Memory B cell (primary cell): ENCODE measurements around the gene NFKBIE.

Experiments used
- ATAC-seq: fragments of 150-1000 bp; cut with Tn5 transposase; 2 replicates; pipeline ENCODE4 v1.10.0; 2021; ENCODE audit warnings: low read depth, mild to moderate bottlenecking, moderate library complexity
- DNase-seq, 2 donors: peaks; one replicate each; pipeline ENCODE4 v3.0.0; 2022; ENCODE audit warnings: low spot score in 2 of 2
- H3K27ac Mint-ChIP-seq: one replicate; pipeline ENCODE4 v1.8.0; 2022; ENCODE audit warnings: mild to moderate bottlenecking, moderate library complexity, mixed read lengths
- H3K27me3 Mint-ChIP-seq: one replicate; pipeline ENCODE4 v1.8.0; 2022; ENCODE audit warnings: mixed read lengths
- H3K36me3 Mint-ChIP-seq: one replicate; pipeline ENCODE4 v1.8.0; 2022; ENCODE audit warnings: mild to moderate bottlenecking, mixed read lengths
- H3K4me1 Mint-ChIP-seq: one replicate; pipeline ENCODE4 v1.8.0; 2022; ENCODE audit warnings: mixed read lengths
- H3K4me3 Mint-ChIP-seq: one replicate; pipeline ENCODE4 v1.8.0; 2022; ENCODE audit warnings: mild to moderate bottlenecking, moderate library complexity, mixed read lengths
- H3K9me3 Mint-ChIP-seq: one replicate; pipeline ENCODE4 v1.8.0; 2022; ENCODE audit warnings: mixed read lengths

NFKBIE gene

DNA sequence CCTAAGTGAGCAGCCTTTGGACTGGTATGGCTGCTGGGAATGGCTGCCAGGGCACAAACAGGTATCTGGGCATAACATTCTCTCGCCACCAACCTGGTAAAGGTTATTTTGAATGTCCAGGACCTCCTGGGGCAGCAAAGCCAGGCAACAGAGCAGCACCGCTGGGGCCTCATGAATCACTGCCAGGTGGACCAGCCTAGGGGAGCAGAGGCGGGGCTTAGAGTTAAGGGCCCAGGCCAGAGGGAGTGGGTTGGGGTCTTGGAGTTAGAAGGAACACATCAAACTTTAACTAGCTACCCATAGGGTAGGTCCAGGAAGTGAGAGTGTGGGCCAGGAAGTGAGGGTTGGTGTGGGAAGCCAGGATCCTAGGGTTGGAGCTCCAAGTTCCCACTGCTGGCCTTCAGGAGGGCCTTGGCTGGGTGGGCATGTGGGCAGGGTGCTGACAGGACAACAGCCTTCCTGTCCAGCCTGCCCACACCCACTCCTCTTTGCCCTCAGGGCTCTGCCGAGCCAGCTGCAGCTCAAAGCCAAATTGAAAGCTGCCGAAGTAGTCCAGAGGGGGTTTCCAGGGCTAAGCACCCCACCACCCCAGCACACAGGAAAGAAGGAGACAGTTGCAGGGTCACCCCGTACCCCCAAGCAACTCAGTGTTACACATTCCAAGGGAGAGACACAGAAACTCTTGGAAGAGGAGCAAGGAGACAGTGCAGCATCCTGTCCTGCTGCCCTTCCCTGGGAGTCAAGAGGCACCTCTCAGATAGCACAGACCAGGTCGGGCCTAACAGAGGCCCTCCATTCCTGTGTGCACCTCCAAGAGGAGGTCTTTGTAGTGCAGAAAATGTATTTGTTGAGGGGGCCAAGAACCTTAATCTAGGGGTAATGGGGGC lies 2.6 kb downstream of the NFKBIE start:
- Mint-ChIP-seq H3K4me3 (peak overlapping the region; percentile 100), H3K4me1 (peaks cover 53% of the 10 kb centered on the region), H3K36me3 (peaks cover 11% of the 10 kb centered on the region), H3K9me3 (no peaks in the 10 kb centered on the region), H3K27ac (peak overlapping the region; percentile 100), H3K27me3 (no peaks in the 10 kb centered on the region)
- no peak for ATAC-seq
- no peak for DNase-seq

- H3K4me1 Mint-ChIP-seq, result peaks cover 51% of the 10 kb centered on the region
- peak overlapping the region; percentile 100 for H3K27ac Mint-ChIP-seq
- no peak for ATAC-seq
Observed at GRCh38 chr6:44261581-44261980, 3.8 kb downstream of the NFKBIE start.

GRCh38 chr6:44260451-44261297 lies 4.7 kb downstream of the NFKBIE start:
- no peaks in the 10 kb centered on the region for H3K27me3 Mint-ChIP-seq
- peaks cover 52% of the 10 kb centered on the region for H3K4me1 Mint-ChIP-seq
- no peak for DNase-seq
- H3K4me3 Mint-ChIP-seq, result peak overlapping the region; percentile 54
- H3K9me3 Mint-ChIP-seq, result no peaks in the 10 kb centered on the region
- H3K36me3 Mint-ChIP-seq, result peaks cover 11% of the 10 kb centered on the region
- no peak for ATAC-seq
- peak overlapping the region; percentile 100 for H3K27ac Mint-ChIP-seq

More at GRCh38 chr6:44261581-44261980, 3.8 kb downstream of the NFKBIE start:
- H3K36me3 Mint-ChIP-seq, result peaks cover 11% of the 10 kb centered on the region
- H3K27me3 Mint-ChIP-seq, result no peaks in the 10 kb centered on the region
- DNase-seq, result no peak
- H3K4me3 Mint-ChIP-seq, result no peak overlapping the region
- H3K9me3 Mint-ChIP-seq, result no peaks in the 10 kb centered on the region

DNA sequence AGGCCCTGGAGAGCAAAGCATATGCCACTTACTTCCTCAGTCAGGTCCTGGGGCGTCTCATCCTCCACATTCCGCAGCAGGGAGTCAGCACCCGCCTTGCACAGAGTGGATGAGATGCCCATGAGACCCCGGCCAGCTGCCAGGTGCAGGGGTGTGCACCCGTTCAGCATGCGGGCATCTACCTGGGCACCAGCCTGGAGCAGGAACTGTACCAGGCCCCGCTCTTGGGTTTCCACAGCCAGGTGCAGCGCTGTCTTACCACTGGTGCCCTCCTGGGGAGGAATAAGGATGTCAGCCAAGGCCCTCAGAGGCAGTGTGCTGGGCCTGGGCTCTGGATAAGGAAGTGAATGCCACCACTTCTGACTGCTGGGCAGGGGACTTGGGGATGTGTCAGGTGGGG lies 5.3 kb downstream of the NFKBIE start:
- ATAC-seq, result no peak
- DNase-seq, result no peak
- Mint-ChIP-seq H3K27ac (peak overlapping the region; percentile 100), H3K4me1 (peaks cover 58% of the 10 kb centered on the region), H3K4me3 (peak overlapping the region; percentile 8), H3K36me3 (peaks cover 11% of the 10 kb centered on the region), H3K27me3 (no peaks in the 10 kb centered on the region), H3K9me3 (no peaks in the 10 kb centered on the region)

DNA sequence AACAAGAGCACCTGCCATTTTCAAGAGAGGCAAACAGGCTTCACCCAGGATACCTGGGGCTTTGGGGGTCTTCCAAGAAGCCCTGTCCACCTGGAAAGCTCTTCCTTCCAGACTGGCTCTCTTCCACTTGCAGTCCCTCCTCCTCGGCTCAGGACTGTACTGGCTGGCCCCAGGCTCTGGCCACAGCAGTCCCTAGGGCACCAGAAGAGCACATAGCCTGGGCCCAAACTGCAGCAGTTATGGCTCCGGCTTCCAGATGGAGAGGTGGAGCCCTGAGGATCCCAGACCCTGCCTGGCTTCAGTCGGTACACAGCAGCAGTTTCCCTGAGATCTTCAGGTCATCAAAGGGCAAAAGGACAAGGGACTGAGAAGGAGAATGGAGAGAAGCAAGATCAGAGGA lies 6.4 kb downstream of the NFKBIE start:
- Mint-ChIP-seq H3K27ac (peak overlapping the region; percentile 94), H3K4me3 (peak overlapping the region; percentile 87), H3K36me3 (peaks cover 14% of the 10 kb centered on the region), H3K9me3 (no peaks in the 10 kb centered on the region), H3K4me1 (peaks cover 59% of the 10 kb centered on the region), H3K27me3 (no peaks in the 10 kb centered on the region)
- ATAC-seq (no peak), DNase-seq (no peak)

GRCh38 chr6:44258325-44258863 lies 7.0 kb downstream of the NFKBIE start:
- H3K27me3 Mint-ChIP-seq, result no peaks in the 10 kb centered on the region
- peaks cover 16% of the 10 kb centered on the region for H3K36me3 Mint-ChIP-seq
- H3K4me1 Mint-ChIP-seq, result peaks cover 62% of the 10 kb centered on the region
- DNase-seq, result no peak
- peak overlapping the region; percentile 87 for H3K4me3 Mint-ChIP-seq
- H3K27ac Mint-ChIP-seq, result peak overlapping the region; percentile 94
- ATAC-seq, result peak; percentile 8
- H3K9me3 Mint-ChIP-seq, result no peaks in the 10 kb centered on the region

DNA sequence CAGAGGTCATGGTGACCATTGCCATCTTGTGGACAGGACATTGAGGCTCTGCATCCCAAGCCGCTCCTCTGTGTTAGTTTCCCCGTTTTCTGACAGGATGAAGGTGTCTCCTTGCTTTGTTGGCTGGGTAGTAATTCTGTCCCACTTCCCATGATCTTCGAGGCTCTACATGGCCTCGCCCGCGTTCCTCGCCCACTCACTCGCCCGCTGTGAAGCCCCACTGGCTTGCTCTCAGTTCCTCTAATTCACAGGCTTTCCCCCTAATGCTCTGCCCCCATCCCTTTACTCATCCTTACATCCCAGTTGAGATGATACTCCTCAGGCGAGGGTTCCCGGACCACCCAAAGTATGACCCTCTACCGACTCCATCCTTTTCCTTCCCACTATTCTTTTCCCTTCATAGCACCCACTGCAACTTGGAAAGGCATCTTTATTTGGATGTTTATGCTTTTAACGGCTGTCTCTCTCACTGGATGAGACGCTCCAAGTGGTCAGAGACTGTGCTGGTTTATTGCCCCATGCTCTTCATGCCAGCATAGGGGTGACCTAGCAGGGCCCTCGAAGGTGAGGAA lies 7.5 kb downstream of the NFKBIE start:
- H3K36me3 Mint-ChIP-seq, result peaks cover 20% of the 10 kb centered on the region
- peaks cover 60% of the 10 kb centered on the region for H3K4me1 Mint-ChIP-seq
- ATAC-seq (peak; percentile 37), DNase-seq (no peak)
- H3K27ac Mint-ChIP-seq, result peak overlapping the region; percentile 94
- H3K4me3 Mint-ChIP-seq, result peak overlapping the region; percentile 87
- no peaks in the 10 kb centered on the region for H3K9me3 Mint-ChIP-seq
- no peaks in the 10 kb centered on the region for H3K27me3 Mint-ChIP-seq

GRCh38 chr6:44257025-44257752 lies 8.2 kb downstream of the NFKBIE start, which contains the start of gene SLC35B2:
SLC35B2 (minus strand) TSS chr6:44257528; CDS start chr6:44257410, 118 bp downstream.
- DNase-seq (peak; percentile 70 to 74), ATAC-seq (peak; percentile 74)
- Mint-ChIP-seq H3K27me3 (no peaks in the 10 kb centered on the region), H3K4me1 (peaks cover 55% of the 10 kb centered on the region), H3K27ac (peak within 1 kb of the TSS; percentile 94), H3K36me3 (peaks cover 24% of the 10 kb centered on the region), H3K4me3 (peak within 1 kb of the TSS; percentile 87), H3K9me3 (no peaks in the 10 kb centered on the region)

DNA sequence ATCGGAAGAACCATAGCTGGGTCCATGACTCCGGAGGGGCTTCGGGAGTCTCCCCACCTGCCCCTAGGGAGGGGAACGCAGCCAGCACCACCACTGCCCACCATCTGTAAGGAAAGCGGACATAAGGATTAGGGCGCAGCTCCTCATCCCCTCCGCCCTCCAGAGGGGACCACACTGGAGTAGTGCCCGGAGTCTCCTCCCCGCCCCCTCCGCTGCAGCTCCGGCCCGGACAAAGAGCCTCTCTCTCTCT lies 8.7 kb downstream of the NFKBIE start:
- no peak for DNase-seq
- no peaks in the 10 kb centered on the region for H3K9me3 Mint-ChIP-seq
- peaks cover 55% of the 10 kb centered on the region for H3K4me1 Mint-ChIP-seq

DNA sequence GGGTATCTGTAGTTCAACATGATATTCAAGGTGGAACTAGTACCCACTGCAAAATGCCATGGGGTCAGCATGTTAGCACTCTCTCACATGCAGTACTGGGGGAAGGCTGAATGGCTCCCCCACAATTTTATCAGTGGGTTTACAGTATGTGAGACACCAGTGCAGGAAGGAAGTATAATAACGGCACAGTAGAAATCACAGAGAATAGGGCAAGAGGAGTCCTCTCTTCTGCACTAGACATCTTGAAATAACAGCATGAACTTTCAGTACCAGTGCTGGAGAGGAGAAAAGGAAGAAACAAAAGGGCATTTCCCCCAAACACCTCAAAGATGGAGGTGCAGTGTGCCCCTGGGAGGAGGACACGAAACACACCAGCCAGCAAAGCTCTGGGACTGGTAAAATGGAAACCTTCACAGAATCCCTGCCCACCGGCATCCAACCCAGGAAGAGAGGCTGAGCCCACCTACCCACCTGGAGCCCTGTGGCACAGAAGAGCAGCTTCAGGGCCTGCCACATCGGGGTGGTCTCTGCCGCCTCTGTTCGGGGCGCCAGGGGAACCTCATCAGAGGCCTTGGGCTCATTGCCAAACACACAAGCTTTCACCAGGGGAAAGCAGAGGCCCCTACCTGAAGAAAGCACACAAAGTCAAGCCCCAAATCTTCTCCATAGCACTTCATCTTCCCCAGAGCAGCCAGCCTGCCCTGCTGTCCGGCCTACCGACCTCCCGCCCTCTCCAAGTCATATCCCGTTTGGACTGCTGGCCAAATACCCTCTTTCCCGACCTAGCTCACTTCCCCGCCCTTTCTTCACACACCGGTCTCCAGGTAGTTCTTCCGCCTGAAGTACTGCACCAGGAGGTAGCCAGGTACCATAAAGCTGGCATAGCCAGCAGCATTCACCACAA lies 9.2 kb downstream of the NFKBIE start:
- H3K36me3 Mint-ChIP-seq, result peaks cover 28% of the 10 kb centered on the region
- peak overlapping the region; percentile 80 for H3K4me3 Mint-ChIP-seq
- H3K4me1 Mint-ChIP-seq, result peaks cover 52% of the 10 kb centered on the region
- H3K9me3 Mint-ChIP-seq, result no peaks in the 10 kb centered on the region
- H3K27me3 Mint-ChIP-seq, result no peaks in the 10 kb centered on the region
- no peak for DNase-seq
- no peak for ATAC-seq
- H3K27ac Mint-ChIP-seq, result peak overlapping the region; percentile 94

More for the DNA sequence above, 8.7 kb downstream of the NFKBIE start:
- peak; percentile 8 for ATAC-seq
- peak overlapping the region; percentile 80 for H3K4me3 Mint-ChIP-seq
- H3K27me3 Mint-ChIP-seq, result no peaks in the 10 kb centered on the region
- peak overlapping the region; percentile 94 for H3K27ac Mint-ChIP-seq
- H3K36me3 Mint-ChIP-seq, result peaks cover 27% of the 10 kb centered on the region

DNA sequence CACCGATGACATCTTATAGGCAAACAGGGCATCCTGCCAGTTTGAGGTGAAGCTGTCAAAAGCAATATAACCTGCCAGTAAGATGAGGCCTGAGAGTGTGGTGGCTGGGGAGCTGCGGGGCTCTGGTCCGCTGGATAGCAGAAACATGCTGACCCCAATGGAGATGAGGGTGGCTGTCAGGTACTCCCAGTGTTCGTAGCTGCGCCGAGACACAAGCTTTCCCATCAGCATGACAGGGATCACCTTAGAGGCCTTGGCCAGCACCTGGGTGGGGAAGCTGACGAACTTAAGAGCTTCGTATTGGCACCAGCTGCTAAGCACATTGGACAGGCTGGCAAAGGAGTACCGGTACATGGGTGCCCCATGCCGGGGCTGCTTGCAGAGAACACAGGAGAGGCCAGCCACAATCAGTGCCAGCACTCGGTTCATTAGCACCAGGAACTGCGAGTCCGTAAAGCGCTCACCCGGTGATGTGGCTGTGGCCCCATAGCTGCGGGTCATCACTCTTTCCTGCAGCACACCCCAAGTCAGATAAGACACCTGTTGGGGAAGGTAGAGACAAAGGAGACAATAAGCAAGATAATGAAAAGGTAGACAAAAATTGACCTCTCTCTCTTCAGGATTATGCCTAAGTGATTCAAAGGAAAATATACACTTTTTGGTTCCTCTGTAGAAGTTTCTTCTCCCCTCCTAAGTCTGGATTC lies 10.1 kb downstream of the NFKBIE start:
- DNase-seq (no peak), ATAC-seq (no peak)
- Mint-ChIP-seq H3K27me3 (no peaks in the 10 kb centered on the region), H3K4me3 (peak overlapping the region; percentile 80), H3K27ac (peak overlapping the region; percentile 94), H3K4me1 (peaks cover 49% of the 10 kb centered on the region), H3K9me3 (no peaks in the 10 kb centered on the region), H3K36me3 (peaks cover 26% of the 10 kb centered on the region)
